Posterior vena cava (tissue), 2 donors: ENCODE measurements around the gene LRIT3. TPM values are rescaled to one million over a fixed set of nuclear protein-coding genes. Genes with fewer than 3 reads are reported as not detected.
A peak's percentile ranks its signal among the peaks of the same experiment; 100 is the strongest.

Experiments
- DNase-seq: peaks from one replicate; pipeline ENCODE4 v3.0.0-alpha.2; 2020; ENCODE audit warnings: low spot score
- intact Hi-C, 2 donors: fragments of 100-400 bp; cut with DNase I; formaldehyde crosslinking; loops; one replicate each; pipeline versions ENCODE4 v1.14.1 to v1.14.2; 2022 to 2023
- long read RNA-seq, 2 donors: library from polyadenylated mRNA; unstranded; transcript quantifications; one replicate each; pipeline ENCODE4 v2.0.0, GENCODE V29; 2020 to 2021
- total RNA-seq, 2 donors: library from RNA; stranded (reverse); fragmentation: NEBNext Ultra II Directional; extraction: Animal tissue kit (Norgen Biotek cat#: 25700); gene quantifications; one replicate each; pipeline ENCODE4 v1.2.1, GENCODE V29; 2021
- donor health status: DM: yes; HTN: yes; CAD: no.
- donor health status: DM: yes; HTN: yes; CAD: no.

Gene LRIT3, protein sequence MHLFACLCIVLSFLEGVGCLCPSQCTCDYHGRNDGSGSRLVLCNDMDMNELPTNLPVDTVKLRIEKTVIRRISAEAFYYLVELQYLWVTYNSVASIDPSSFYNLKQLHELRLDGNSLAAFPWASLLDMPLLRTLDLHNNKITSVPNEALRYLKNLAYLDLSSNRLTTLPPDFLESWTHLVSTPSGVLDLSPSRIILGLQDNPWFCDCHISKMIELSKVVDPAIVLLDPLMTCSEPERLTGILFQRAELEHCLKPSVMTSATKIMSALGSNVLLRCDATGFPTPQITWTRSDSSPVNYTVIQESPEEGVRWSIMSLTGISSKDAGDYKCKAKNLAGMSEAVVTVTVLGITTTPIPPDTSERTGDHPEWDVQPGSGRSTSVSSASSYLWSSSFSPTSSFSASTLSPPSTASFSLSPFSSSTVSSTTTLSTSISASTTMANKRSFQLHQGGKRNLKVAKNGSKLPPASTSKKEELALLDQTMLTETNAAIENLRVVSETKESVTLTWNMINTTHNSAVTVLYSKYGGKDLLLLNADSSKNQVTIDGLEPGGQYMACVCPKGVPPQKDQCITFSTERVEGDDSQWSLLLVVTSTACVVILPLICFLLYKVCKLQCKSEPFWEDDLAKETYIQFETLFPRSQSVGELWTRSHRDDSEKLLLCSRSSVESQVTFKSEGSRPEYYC
- total RNA-seq: under 1 TPM; 0.09 to 0.14 TPM
- long read RNA-seq, donor 1: 0 reads
- long read RNA-seq, donor 2: 0 reads

DNA sequence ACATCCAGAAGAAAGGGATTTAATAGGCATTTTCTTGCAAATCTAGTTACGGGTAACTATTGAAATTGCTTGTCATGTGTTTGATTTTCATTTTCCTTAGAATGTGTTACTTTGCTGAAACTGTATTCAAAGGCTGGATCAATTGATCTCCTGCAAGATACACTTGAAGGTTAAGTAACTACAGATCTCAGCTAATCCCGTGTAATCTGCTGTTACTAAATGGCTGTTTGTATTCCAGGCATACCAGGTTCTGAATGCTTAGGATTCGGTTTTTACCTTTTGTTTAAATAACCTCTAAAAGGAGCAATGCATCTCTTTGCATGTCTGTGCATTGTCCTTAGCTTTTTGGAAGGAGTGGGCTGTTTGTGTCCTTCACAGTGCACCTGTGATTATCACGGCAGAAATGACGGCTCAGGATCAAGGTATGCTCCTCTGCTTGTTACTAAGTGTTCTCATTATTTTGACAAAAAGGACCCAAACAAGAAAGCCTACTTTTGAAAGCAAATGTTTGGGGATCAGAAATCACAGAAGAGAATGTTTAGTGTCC is at the start of gene LRIT3:
LRIT3 (plus strand) TSS at position 212 of the 547 bp plus-strand sequence; CDS start at position 307, 95 bp downstream.
- intact Hi-C loops: no loop called here
- DNase-seq: no peak

DNA sequence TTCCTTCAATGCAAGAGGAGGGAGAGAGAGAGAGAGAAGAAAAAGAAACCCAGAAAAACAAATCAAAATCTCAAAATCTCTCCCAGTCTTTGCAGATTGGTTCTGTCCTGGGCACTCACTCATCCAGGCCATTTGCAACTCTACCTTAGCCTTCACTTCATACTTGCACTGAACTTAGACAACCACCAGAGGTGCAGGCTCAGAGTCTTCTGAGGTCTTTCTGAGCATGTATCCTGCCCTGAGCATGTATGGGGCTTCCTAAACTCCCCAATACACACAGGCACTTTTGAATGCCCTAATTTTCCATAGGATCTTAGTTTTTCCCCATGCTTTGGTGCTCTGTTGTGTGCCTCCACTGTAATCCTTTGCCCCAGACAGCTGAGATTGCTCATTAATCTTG is 49.0 kb upstream of the LRIT3 start:
- DNase-seq: no peak
- intact Hi-C loops: no loop called here

- no peak for DNase-seq
- intact Hi-C loops: no loop called here
These were observed 46.7 kb upstream of the LRIT3 start for GRCh38 chr4:109801099-109801789.

DNA sequence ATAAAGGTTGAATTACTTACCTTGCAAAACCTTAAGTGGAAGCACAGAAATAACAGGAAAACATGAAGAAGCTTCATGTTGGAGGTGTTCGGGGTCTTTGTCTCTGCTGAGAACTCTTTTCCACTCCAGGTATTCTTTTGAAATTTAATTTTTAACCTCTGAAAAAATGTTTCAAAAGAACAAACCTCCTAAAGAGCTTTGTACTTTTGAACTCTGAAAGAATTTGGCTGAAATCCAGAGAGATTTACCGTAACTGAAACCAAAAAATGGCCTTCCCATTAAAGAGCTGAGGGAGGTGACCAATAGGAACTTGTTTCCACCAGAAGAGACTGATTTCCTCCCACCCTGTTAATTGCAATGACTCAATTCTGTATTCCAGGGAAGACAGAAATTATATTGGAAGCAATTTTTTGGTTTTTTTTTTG is 46.0 kb upstream of the LRIT3 start, which contains the start of gene CFI:
CFI (minus strand) TSS at position 105 of the 425 bp plus-strand sequence; CDS start at position 77, 28 bp downstream.
- intact Hi-C loops: no loop called here
- no peak for DNase-seq

DNA sequence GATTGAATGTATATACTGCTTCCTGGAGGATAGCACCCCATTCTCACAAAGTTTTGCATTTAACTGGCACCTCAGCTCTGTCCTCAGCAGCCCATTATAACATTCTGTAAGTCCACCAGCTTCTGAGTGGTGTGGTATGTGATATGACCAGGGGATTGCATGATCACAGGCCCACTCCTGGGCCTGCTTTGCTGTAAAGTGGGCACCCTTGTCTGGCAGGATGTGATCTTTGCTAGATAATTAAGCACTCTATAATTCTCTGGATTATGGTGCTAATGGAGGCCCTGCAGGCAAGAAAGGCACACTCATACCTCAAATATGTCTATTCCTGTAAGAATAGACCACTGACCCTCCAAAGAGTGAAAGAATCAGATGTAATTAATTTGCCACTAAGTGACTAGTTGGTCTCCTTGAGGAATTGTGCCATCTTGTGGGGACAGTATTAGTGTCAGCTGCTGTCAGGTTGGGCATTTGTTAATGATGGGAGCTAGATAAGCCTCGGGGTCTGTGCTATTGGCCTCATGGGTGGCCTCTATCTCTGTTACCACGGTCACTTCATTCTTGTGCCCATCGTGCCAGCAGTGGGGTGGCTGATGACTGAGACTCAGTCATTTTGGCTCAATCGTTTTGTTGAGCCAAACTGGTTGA is 43.9 kb upstream of the LRIT3 start:
- no peak for DNase-seq
- intact Hi-C loops: no loop called here

DNA sequence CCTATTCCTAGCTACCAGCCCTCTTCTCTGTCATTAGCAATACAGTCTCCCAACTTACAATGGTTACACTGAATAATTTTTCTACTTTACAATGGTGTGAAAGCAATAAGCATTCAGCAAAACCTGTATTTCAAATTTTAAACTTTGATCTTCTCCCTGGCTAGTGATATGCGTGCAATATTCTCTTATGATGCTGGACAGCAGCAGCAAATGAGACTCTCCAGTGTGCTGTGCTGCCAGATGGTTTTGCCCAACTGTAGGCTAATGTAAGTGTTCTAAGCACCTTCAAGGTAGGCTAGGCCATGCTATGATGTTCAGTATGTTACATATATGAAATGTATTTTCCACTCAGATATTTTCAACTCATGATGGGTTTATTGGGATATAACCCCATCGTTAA is 38.3 kb upstream of the LRIT3 start:
- intact Hi-C loops: loop anchor here in 1 of 2 donors (10.0 kb wide), 1 partner anchor 385 kb away; no protein-coding TSS in a partner anchor
- DNase-seq: no peak

GRCh38 chr4:109810552-109811387 is 37.1 kb upstream of the LRIT3 start:
- DNase-seq: no peak
- intact Hi-C loops: loop anchor here in 1 of 2 donors (10.0 kb wide), 1 partner anchor 386 kb away; no protein-coding TSS in a partner anchor

- no peak for DNase-seq
- intact Hi-C loops: loop anchor here in 1 of 2 donors (10.0 kb wide), 1 partner anchor 387 kb away; no protein-coding TSS in a partner anchor
These were observed 36.2 kb upstream of the LRIT3 start for GRCh38 chr4:109811707-109812106.

DNA sequence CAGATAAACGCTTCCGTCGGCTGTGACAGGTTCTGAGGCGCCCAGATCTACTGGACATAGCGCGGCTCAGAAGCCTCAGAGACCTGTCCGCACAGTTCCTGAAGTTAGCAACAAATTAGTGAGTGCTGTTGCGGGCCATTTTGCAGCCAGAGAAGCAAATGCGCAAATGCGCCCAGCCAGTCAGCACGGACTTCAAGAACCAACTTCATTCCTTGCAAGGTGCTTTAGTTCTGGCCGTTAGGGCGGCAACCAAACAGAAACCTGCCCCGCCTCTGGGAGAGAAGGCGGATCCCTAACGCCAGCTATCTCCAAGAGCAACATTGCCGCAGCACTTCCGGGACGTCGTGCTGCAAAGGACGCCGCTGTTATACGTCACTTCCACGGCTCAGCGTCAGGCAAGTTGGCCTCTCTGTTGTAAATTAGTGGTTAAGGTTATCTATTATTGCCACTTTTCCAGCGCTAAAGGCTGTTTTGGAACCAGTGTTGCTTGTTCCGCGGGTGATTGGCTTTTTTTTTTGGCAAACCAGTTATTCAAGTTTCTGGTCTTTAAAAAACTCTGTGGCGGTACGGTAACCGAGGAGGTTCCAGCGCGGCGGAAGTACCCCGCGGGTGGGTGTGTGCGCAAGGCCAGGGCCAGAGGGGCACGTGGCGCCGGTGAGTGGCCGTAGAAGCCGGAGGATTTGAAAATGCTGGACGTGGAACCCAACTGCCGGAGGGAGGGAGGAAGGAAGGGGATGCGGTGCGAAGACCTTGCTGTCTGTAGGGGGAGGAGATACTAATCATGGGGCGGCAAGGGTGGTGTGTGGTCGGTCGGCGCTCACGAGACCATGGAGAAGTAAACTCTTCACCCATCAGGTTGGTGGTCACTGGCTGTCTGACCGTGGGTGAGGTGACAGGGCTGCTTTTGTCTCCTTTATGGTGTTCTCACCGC is 32.5 kb upstream of the LRIT3 start, which contains the start of gene GAR1:
GAR1 (plus strand) TSS at position 612 of the 931 bp plus-strand sequence. CDS start 403 bp downstream, outside the sequence.
- peak; percentile 96 for DNase-seq
- intact Hi-C loops: loop anchor here (5.0 to 10.0 kb wide), 3 partner anchors 113 to 393 kb away; partner anchors contain the start of gene CASP6 (in 1 of the 2)

DNA sequence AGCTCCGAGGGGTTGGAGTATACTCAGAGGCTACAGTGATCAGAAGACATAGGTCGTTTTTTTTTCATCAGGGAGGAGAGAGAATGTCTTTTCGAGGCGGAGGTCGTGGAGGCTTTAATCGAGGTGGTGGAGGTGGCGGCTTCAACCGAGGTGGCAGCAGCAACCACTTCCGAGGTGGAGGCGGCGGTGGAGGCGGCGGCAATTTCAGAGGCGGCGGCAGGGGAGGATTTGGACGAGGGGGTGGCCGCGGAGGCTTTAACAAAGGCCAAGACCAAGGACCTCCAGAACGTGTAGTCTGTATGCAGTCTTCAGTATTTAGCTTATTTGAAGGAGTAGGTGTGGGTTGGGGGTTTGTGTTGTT is 31.8 kb upstream of the LRIT3 start:
- DNase-seq: no peak
- intact Hi-C loops: loop anchor here (5.0 to 10.0 kb wide), 3 partner anchors 114 to 394 kb away; partner anchors contain the start of gene CASP6 (in 1 of the 2)

DNA sequence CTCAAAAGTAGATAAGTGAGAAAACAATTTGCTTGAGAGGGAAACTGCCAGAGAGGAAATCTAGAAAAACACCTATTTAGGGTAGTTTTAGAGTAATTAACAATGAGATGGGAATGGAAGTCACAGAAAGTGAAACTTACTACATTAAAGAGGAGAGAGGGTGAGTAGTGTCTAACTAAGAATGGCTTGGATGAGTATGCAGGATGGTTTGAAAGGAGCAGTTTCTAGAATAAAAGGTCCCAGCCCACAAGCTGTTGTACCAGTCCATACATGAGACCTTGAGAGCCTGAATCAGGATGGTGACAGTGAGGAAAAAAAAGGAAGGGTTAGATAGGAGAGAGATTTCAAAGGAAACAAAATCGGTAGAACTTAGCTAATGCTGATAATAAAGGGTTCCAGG is 31.0 kb upstream of the LRIT3 start:
- intact Hi-C loops: loop anchor here (5.0 to 10.0 kb wide), 3 partner anchors 115 to 395 kb away; partner anchors contain the start of gene CASP6 (in 1 of the 2)
- DNase-seq: no peak

- intact Hi-C loops: loop anchor here (5.0 to 10.0 kb wide), 3 partner anchors 116 to 396 kb away; partner anchors contain the start of gene CASP6 (in 1 of the 2)
- no peak for DNase-seq
These were observed 29.6 kb upstream of the LRIT3 start for GRCh38 chr4:109818268-109818667.

DNA sequence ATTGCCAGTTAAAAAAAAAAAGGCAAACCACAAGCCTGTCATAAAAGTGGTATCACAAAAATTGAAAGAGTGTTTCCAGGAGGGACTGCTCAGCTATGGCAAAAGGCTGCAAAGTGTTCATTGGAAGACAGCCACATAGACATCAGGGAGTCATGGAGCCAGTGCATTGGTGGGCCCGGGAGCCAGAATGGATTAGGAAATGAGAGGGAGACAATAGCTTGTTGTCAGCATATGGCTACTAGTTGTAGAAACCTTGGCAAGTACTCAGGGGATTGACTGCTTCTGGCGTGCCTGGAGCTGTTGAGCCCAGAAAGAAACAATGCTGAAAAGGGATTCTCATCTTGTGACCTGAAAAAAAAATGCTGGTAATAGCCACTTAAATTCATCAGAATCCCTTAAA is 27.3 kb upstream of the LRIT3 start:
- intact Hi-C loops: no loop called here
- DNase-seq: no peak

GRCh38 chr4:109821185-109821584 is 26.7 kb upstream of the LRIT3 start:
- no peak for DNase-seq
- intact Hi-C loops: no loop called here

DNA sequence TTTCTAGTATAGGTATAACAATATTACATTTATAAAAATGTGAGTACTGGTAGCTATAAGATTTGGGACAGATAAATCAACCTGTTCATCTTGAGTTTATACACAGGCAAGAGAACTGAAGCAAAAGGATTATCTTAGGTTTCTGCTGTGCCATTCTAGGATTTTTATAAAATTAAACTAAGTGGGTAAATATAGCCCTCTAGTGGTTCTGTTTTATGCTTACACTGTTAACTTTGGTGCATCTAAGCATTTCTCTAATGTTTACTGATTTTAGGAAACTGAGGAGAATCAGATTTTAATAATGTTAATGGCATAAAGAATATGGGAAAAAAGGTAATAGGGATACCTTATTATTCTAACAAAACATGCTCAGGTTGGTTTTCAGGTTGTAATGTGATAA is 21.2 kb upstream of the LRIT3 start:
- no peak for DNase-seq
- intact Hi-C loops: no loop called here

DNA sequence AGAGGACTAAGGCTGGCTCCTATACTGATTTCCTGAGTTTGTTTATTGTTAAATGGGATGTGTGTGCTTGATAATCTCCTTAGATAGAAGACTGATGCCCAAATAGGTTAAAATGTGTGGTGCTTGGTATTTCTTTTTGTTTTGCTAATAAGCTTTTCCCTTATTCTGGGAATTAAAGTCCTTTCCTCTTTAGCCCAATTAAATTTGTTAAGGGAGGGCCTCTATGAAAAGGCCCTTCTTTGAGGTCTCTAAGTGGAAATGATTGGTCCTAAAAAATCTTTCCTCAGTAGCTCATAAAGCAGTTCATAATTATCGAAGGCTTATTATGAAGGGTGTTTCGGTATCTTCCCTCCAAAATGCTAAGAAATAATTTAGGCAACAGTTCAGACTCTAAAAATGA is 20.2 kb upstream of the LRIT3 start, which contains the start of gene RRH:
RRH (plus strand) TSS at position 301 of the 400 bp plus-strand sequence; CDS start at position 357, 56 bp downstream.
- no peak for DNase-seq
- intact Hi-C loops: no loop called here
